Measurements from ENCODE around the gene LUM.

The LUM gene

DNA sequence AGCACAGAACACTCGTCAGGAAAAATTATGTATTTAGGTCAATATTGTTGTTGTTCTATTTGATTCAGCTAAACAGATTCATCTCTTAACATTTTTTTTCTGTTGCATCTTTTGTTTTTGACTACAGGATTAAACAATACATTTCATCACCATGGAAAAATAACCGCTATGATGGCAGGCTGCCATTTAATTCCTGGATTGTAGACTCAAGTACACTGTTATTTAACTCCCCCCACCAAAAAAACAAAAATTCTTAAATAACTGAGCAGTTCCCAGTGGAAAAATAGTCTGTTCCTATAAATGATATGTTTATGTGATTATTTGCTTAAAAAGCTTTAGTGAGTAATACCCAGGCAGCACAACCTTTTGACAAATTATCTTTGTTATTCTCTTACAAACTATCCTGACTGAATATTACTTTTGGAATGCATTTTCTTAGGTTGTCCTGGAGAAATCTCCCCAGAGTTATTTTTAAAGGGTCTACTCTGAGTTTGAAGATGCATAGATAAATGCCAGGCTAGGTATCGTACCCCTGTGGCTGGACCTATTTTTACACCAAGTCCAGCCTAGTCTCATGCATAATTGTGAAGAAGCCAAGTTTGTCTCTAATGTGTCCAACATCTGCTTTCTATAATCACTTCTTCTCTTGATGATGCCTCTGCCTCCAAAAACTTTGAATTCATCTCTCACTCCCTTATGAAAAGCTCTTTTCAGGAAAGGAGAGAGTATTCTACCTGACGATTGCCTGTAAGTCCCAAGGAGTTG, 57.2 kb downstream of the LUM start:
- H3F3A ChIP-seq (ENCODE audit: control insufficient read depth, insufficient read depth) = no peaks in the 10 kb centered on the region
- no peak overlapping the region for H3K4me2 ChIP-seq (ENCODE audit: low read length)
- H3K4me3 ChIP-seq (ENCODE audit: low read length) = no peak overlapping the region
- no peaks in the 10 kb centered on the region for H3K4me1 ChIP-seq (ENCODE audit: control insufficient read depth, low read length)
- H3K27ac ChIP-seq (ENCODE audit: low read depth, low read length) = no peak overlapping the region
- no peaks in the 10 kb centered on the region for H4K20me1 ChIP-seq (ENCODE audit: control insufficient read depth, insufficient read depth, low read depth, low read length)
- H3K79me2 ChIP-seq (ENCODE audit: control insufficient read depth, low read length) = no peaks in the 10 kb centered on the region
- H3K9me2 ChIP-seq (replicated peaks; ENCODE audit: control insufficient read depth, low read length) = no peaks in the 10 kb centered on the region
- TF ChIP-seq, protein P1, sequence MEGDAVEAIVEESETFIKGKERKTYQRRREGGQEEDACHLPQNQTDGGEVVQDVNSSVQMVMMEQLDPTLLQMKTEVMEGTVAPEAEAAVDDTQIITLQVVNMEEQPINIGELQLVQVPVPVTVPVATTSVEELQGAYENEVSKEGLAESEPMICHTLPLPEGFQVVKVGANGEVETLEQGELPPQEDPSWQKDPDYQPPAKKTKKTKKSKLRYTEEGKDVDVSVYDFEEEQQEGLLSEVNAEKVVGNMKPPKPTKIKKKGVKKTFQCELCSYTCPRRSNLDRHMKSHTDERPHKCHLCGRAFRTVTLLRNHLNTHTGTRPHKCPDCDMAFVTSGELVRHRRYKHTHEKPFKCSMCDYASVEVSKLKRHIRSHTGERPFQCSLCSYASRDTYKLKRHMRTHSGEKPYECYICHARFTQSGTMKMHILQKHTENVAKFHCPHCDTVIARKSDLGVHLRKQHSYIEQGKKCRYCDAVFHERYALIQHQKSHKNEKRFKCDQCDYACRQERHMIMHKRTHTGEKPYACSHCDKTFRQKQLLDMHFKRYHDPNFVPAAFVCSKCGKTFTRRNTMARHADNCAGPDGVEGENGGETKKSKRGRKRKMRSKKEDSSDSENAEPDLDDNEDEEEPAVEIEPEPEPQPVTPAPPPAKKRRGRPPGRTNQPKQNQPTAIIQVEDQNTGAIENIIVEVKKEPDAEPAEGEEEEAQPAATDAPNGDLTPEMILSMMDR (IDR thresholded peaks at IDR 0.05; ENCODE audit: low read depth, low read length, poor library complexity, severe bottlenecking) = no peak
- TF ChIP-seq EZH2phosphoT487 (IDR thresholded peaks at IDR 0.05; ENCODE audit: borderline replicate concordance, low read length) = no peak
- no peaks in the 10 kb centered on the region for H3K36me3 ChIP-seq (ENCODE audit: control insufficient read depth, low read length)
- no peaks in the 10 kb centered on the region for H3K27me3 ChIP-seq (ENCODE audit: control insufficient read depth, low read length)
- H3K9me3 ChIP-seq (ENCODE audit: control insufficient read depth, insufficient read depth, low read length) = no peaks in the 10 kb centered on the region

All from DOHH2 (cell line).